Measurements from ENCODE around the gene ADPRHL1.

DNA sequence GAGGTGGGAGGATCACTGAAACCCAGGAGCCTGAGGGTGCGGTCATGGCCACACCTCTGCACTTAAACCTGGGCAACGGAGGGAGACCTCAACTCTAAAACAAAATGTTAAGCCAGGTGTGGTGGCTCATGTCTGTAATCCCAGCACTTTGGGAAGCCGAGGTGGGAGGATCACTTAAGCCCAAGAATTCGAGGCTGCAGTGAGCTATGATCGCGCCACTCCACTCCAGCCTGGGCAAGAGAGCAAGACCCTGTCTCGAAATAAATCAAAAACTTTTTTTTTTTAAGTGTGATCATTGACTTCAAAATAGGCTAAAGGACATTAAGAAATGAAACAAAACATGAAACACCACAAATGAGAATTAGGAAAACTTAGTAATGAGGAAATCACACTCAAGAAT, 16.3 kb upstream of the ADPRHL1 start:
- TF ChIP-seq, protein P1, sequence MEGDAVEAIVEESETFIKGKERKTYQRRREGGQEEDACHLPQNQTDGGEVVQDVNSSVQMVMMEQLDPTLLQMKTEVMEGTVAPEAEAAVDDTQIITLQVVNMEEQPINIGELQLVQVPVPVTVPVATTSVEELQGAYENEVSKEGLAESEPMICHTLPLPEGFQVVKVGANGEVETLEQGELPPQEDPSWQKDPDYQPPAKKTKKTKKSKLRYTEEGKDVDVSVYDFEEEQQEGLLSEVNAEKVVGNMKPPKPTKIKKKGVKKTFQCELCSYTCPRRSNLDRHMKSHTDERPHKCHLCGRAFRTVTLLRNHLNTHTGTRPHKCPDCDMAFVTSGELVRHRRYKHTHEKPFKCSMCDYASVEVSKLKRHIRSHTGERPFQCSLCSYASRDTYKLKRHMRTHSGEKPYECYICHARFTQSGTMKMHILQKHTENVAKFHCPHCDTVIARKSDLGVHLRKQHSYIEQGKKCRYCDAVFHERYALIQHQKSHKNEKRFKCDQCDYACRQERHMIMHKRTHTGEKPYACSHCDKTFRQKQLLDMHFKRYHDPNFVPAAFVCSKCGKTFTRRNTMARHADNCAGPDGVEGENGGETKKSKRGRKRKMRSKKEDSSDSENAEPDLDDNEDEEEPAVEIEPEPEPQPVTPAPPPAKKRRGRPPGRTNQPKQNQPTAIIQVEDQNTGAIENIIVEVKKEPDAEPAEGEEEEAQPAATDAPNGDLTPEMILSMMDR (IDR thresholded peaks at IDR 0.05; ENCODE audit: poor library complexity): no peak
- no peak for TF ChIP-seq EZH2phosphoT487 (IDR thresholded peaks at IDR 0.05; ENCODE audit: low read depth, severe bottlenecking, unreplicated experiment)
